ENCODE results near the gene YAE1.
A peak's percentile ranks its signal among the peaks of the same experiment; 100 is the strongest.

The YAE1 gene

GRCh38 chr7:39577229-39577874 lies 11.1 kb downstream of the YAE1 start:
- H3K27ac Mint-ChIP-seq, result no peak overlapping the region
- H3K4me3 Mint-ChIP-seq, result no peak overlapping the region
- H3K9me3 Mint-ChIP-seq, result no peaks in the 10 kb centered on the region
- H3K27me3 Mint-ChIP-seq, result no peaks in the 10 kb centered on the region
- H3K4me1 Mint-ChIP-seq (ENCODE audit: low read depth), result peaks cover 10% of the 10 kb centered on the region
- peaks cover 22% of the 10 kb centered on the region for H3K36me3 Mint-ChIP-seq (ENCODE audit: low read depth)

GRCh38 chr7:39580149-39580874 lies 14.1 kb downstream of the YAE1 start:
- Mint-ChIP-seq H3K4me1 (ENCODE audit: low read depth) (peaks cover 22% of the 10 kb centered on the region), H3K36me3 (ENCODE audit: low read depth) (peaks cover 5% of the 10 kb centered on the region), H3K27ac (peak overlapping the region; percentile 81), H3K4me3 (no peak overlapping the region), H3K27me3 (no peaks in the 10 kb centered on the region), H3K9me3 (no peaks in the 10 kb centered on the region)

DNA sequence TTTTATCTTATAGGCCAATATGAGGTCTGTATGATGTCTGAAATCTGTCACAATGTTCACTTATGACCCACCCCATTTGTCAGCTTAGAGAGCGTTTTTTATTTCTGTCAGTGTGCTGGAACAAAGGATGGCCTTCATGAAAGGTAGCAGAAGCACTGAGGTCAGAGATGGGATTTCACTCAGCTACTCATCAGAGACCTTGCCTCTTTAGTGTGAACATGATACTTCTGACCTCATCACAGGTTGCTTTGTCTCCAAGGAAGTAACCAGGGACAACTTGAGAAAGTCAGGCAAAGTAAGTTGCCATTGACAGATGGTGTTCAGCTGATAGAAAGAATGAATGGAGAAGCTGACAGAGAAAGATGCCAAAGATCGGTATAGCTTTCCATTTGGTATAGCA lies 16.3 kb downstream of the YAE1 start:
- Mint-ChIP-seq H3K27me3 (no peaks in the 10 kb centered on the region), H3K9me3 (no peaks in the 10 kb centered on the region), H3K4me1 (ENCODE audit: low read depth) (peaks cover 29% of the 10 kb centered on the region), H3K4me3 (no peak overlapping the region), H3K27ac (no peak overlapping the region), H3K36me3 (ENCODE audit: low read depth) (no peaks in the 10 kb centered on the region)

GRCh38 chr7:39583539-39583938 lies 17.3 kb downstream of the YAE1 start:
- no peaks in the 10 kb centered on the region for H3K36me3 Mint-ChIP-seq (ENCODE audit: low read depth)
- no peaks in the 10 kb centered on the region for H3K9me3 Mint-ChIP-seq
- no peak overlapping the region for H3K4me3 Mint-ChIP-seq
- peaks cover 35% of the 10 kb centered on the region for H3K4me1 Mint-ChIP-seq (ENCODE audit: low read depth)
- H3K27ac Mint-ChIP-seq, result no peak overlapping the region
- H3K27me3 Mint-ChIP-seq, result no peaks in the 10 kb centered on the region

DNA sequence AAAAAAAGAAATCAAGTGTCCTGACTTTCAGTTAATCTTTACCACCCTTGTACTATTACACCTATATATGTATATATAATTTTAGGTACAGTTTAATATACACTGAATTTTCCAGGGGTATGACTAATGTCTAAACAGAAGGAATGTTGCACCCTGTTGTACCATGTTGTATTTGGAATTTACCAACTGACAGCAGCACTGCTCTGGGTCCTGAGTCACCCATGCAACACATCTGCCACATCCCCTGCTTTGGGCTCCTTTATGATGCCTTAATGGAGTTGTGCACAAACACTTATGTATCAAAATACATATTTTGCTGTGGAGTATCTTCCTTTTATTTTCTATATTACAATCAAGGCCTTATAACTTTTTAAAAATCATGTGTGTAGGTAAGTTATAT lies 21.2 kb downstream of the YAE1 start:
- Mint-ChIP-seq H3K9me3 (no peaks in the 10 kb centered on the region), H3K4me3 (no peak overlapping the region), H3K4me1 (ENCODE audit: low read depth) (peaks cover 56% of the 10 kb centered on the region), H3K27me3 (no peaks in the 10 kb centered on the region), H3K27ac (no peak overlapping the region), H3K36me3 (ENCODE audit: low read depth) (no peaks in the 10 kb centered on the region)

GRCh38 chr7:39588416-39588815 lies 22.2 kb downstream of the YAE1 start:
- H3K27ac Mint-ChIP-seq, result no peak overlapping the region
- peaks cover 59% of the 10 kb centered on the region for H3K4me1 Mint-ChIP-seq (ENCODE audit: low read depth)
- no peaks in the 10 kb centered on the region for H3K9me3 Mint-ChIP-seq
- H3K27me3 Mint-ChIP-seq, result no peaks in the 10 kb centered on the region
- H3K36me3 Mint-ChIP-seq (ENCODE audit: low read depth), result no peaks in the 10 kb centered on the region
- no peak overlapping the region for H3K4me3 Mint-ChIP-seq

- no peaks in the 10 kb centered on the region for H3K36me3 Mint-ChIP-seq (ENCODE audit: low read depth)
- H3K27me3 Mint-ChIP-seq, result no peaks in the 10 kb centered on the region
- H3K27ac Mint-ChIP-seq, result peak overlapping the region; percentile 52
- no peaks in the 10 kb centered on the region for H3K9me3 Mint-ChIP-seq
- peaks cover 60% of the 10 kb centered on the region for H3K4me1 Mint-ChIP-seq (ENCODE audit: low read depth)
- peak overlapping the region; percentile 27 for H3K4me3 Mint-ChIP-seq
Observed at GRCh38 chr7:39589323-39590111, 23.3 kb downstream of the YAE1 start.

GRCh38 chr7:39592586-39592985 lies 26.4 kb downstream of the YAE1 start:
- Mint-ChIP-seq H3K27me3 (no peaks in the 10 kb centered on the region), H3K27ac (peak overlapping the region; percentile 62), H3K4me3 (peak overlapping the region; percentile 54), H3K4me1 (ENCODE audit: low read depth) (peaks cover 53% of the 10 kb centered on the region), H3K9me3 (no peaks in the 10 kb centered on the region), H3K36me3 (ENCODE audit: low read depth) (no peaks in the 10 kb centered on the region)

- peaks cover 36% of the 10 kb centered on the region for H3K4me1 Mint-ChIP-seq (ENCODE audit: low read depth)
- H3K36me3 Mint-ChIP-seq (ENCODE audit: low read depth), result no peaks in the 10 kb centered on the region
- H3K27ac Mint-ChIP-seq, result no peak overlapping the region
- H3K4me3 Mint-ChIP-seq, result no peak overlapping the region
- no peaks in the 10 kb centered on the region for H3K9me3 Mint-ChIP-seq
- no peaks in the 10 kb centered on the region for H3K27me3 Mint-ChIP-seq
Observed at GRCh38 chr7:39594988-39595620, 28.9 kb downstream of the YAE1 start.

DNA sequence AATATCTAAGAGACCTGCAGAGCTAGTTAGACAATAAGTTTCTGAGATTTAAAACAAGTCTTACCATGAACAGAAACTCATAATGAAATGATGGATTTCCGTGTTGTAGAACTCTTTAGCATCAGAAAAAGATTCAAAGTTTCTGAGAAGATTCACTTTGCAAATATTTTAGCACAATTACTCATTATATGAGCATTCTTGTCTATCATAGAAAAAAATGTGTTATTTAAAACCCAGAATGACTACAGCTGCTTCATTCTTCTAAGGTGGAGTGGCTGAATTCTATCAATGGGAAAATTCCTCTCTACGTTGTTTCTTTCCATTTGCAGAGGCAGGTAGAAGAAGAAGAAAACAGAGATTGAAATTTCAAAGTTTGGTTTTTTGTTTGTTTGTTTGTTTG lies 36.1 kb downstream of the YAE1 start:
- no peaks in the 10 kb centered on the region for H3K27me3 Mint-ChIP-seq
- H3K9me3 Mint-ChIP-seq, result no peaks in the 10 kb centered on the region
- H3K4me1 Mint-ChIP-seq (ENCODE audit: low read depth), result peaks cover 36% of the 10 kb centered on the region
- no peaks in the 10 kb centered on the region for H3K36me3 Mint-ChIP-seq (ENCODE audit: low read depth)
- no peak overlapping the region for H3K27ac Mint-ChIP-seq
- H3K4me3 Mint-ChIP-seq, result no peak overlapping the region

- H3K36me3 Mint-ChIP-seq (ENCODE audit: low read depth), result no peaks in the 10 kb centered on the region
- peaks cover 6% of the 10 kb centered on the region for H3K27me3 Mint-ChIP-seq
- H3K4me3 Mint-ChIP-seq, result no peak overlapping the region
- H3K9me3 Mint-ChIP-seq, result no peaks in the 10 kb centered on the region
- no peak overlapping the region for H3K27ac Mint-ChIP-seq
- peaks cover 44% of the 10 kb centered on the region for H3K4me1 Mint-ChIP-seq (ENCODE audit: low read depth)
Observed at GRCh38 chr7:39603924-39604323, 37.7 kb downstream of the YAE1 start.

DNA sequence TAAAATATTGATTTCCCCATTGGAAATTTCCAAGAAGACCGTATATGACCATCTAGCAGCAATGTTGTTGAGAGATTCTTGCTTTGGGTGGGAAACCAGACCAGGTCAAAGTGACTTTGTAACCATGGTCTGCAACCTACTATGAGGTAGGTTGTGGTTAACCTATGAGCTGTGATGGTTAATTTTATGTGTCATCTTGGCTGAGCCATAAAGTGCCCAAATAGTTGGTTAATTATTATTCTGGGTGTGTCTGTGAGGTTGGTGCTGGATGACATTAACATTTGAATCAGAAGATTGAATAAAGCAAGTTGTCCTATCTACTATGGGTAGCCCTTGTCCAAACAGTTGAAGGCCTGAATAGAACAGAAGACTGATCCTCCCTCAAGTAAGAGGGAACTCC lies 38.9 kb downstream of the YAE1 start:
- Mint-ChIP-seq H3K27me3 (peaks cover 14% of the 10 kb centered on the region), H3K27ac (peak overlapping the region; percentile 62), H3K4me3 (peak overlapping the region; percentile 25), H3K36me3 (ENCODE audit: low read depth) (no peaks in the 10 kb centered on the region), H3K4me1 (ENCODE audit: low read depth) (peaks cover 55% of the 10 kb centered on the region), H3K9me3 (no peaks in the 10 kb centered on the region)

GRCh38 chr7:39606352-39606751 lies 40.1 kb downstream of the YAE1 start:
- H3K27me3 Mint-ChIP-seq, result peaks cover 20% of the 10 kb centered on the region
- no peak overlapping the region for H3K27ac Mint-ChIP-seq
- H3K36me3 Mint-ChIP-seq (ENCODE audit: low read depth), result no peaks in the 10 kb centered on the region
- peaks cover 60% of the 10 kb centered on the region for H3K4me1 Mint-ChIP-seq (ENCODE audit: low read depth)
- H3K9me3 Mint-ChIP-seq, result no peaks in the 10 kb centered on the region
- no peak overlapping the region for H3K4me3 Mint-ChIP-seq

DNA sequence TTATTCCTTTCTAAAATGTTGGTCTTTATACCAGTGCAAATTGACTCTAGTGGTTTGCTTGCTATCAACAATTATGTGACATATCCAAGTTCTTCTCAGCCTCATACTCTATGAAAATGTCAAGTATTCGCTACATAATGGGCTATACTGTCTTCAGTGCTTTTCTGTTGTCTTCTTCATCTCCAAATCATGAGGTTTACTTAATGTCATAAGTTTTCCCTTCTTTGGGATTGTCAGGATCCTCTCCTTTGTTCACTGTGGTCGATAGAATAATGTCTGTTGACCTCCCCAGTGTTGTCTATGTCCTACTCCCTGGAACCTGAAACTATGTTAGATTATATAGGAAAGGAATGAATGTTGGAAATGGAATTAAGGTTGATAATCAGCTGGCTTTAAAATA lies 40.7 kb downstream of the YAE1 start:
- Mint-ChIP-seq H3K4me1 (ENCODE audit: low read depth) (peaks cover 60% of the 10 kb centered on the region), H3K4me3 (no peak overlapping the region), H3K27ac (peak overlapping the region; percentile 28), H3K36me3 (ENCODE audit: low read depth) (no peaks in the 10 kb centered on the region), H3K9me3 (no peaks in the 10 kb centered on the region), H3K27me3 (peaks cover 20% of the 10 kb centered on the region)

- no peaks in the 10 kb centered on the region for H3K9me3 Mint-ChIP-seq
- H3K4me3 Mint-ChIP-seq, result no peak overlapping the region
- no peak overlapping the region for H3K27ac Mint-ChIP-seq
- H3K36me3 Mint-ChIP-seq (ENCODE audit: low read depth), result no peaks in the 10 kb centered on the region
- H3K27me3 Mint-ChIP-seq, result peaks cover 20% of the 10 kb centered on the region
- peaks cover 60% of the 10 kb centered on the region for H3K4me1 Mint-ChIP-seq (ENCODE audit: low read depth)
Observed at GRCh38 chr7:39607865-39608264, 41.7 kb downstream of the YAE1 start.

Measured in stimulated activated naive CD8-positive, alpha-beta T cell treated with anti-CD3 and anti-CD28 coated beads, Interleukin-15, Interleukin-2, amounts not matched to agents 100 ng/mL and 50 ng/mL, for 24 hours (primary cell).